Lung microvascular endothelial cell (primary cell): ENCODE data around the gene GABBR2. TPM values are rescaled to one million over a fixed set of nuclear protein-coding genes. Genes with fewer than 3 reads are reported as not detected.

ENCODE experiments used
- DNase-seq, 2 donors: peaks; one replicate each; pipeline versions ENCODE4 v3.0.0 to v3.0.0-alpha.2; 2010; ENCODE audit warnings: low read depth in 2 of 2
- total RNA-seq: library from RNA; depleted of rRNA; stranded (reverse); fragments of >200 nt; gene quantifications from 2 replicates; pipeline ENCODE4 v1.2.1, GENCODE V29; 2014

The GABBR2 gene
- total RNA-seq, 1 donor from 2014 or later, result 1.2 TPM

GRCh38 chr9:98263080-98263479 is 445.7 kb downstream of the GABBR2 start:
- DNase-seq, result no peak

GRCh38 chr9:98262056-98262455 is 446.7 kb downstream of the GABBR2 start:
- DNase-seq, result no peak

- no peak for DNase-seq
These were observed 448.1 kb downstream of the GABBR2 start for GRCh38 chr9:98260635-98261034.

- DNase-seq, result no peak
These were observed 448.9 kb downstream of the GABBR2 start for GRCh38 chr9:98259791-98260190.

GRCh38 chr9:98256756-98257155 is 452.0 kb downstream of the GABBR2 start:
- DNase-seq, result peak in 1 of 2 donors; percentile 34

- DNase-seq, result peak; percentile 94 to 95
These were observed 453.0 kb downstream of the GABBR2 start, which contains the start of gene TBC1D2 for GRCh38 chr9:98255578-98256296. Gene TBC1D2 (minus strand): TSS chr9:98255649. CDS start chr9:98255541, 108 bp downstream.

GRCh38 chr9:98255061-98255577 is 453.6 kb downstream of the GABBR2 start:
- peak; percentile 27 to 71 for DNase-seq

GRCh38 chr9:98254228-98255060 is 454.3 kb downstream of the GABBR2 start:
- no peak for DNase-seq

- DNase-seq, result no peak
These were observed 455.2 kb downstream of the GABBR2 start for GRCh38 chr9:98253565-98253964.

GRCh38 chr9:98251551-98251950 is 457.2 kb downstream of the GABBR2 start:
- peak in 1 of 2 donors; percentile 83 for DNase-seq

GRCh38 chr9:98249771-98250170 is 459.0 kb downstream of the GABBR2 start:
- DNase-seq, result no peak

- DNase-seq, result peak; percentile 24 to 92
These were observed 459.8 kb downstream of the GABBR2 start for GRCh38 chr9:98248737-98249474.

GRCh38 chr9:98247831-98248657 is 460.7 kb downstream of the GABBR2 start:
- DNase-seq, result no peak

GRCh38 chr9:98242426-98242825 is 466.3 kb downstream of the GABBR2 start:
- no peak for DNase-seq

- DNase-seq, result no peak
These were observed 467.1 kb downstream of the GABBR2 start for GRCh38 chr9:98241357-98242300.

- DNase-seq, result no peak
These were observed 468.3 kb downstream of the GABBR2 start for GRCh38 chr9:98240475-98240874.
